LoVo (cell line): ENCODE measurements around the gene AOX1.
"Not testable (repeated sequence)": the region's sequence is repeated elsewhere in the genome, so short reads cannot be mapped to it uniquely, and the experiment has no call there.

Experiments used
- DNase-seq: peaks from one replicate; pipeline ENCODE4 v3.0.0-alpha.2; 2016; ENCODE audit warnings: low spot score

The AOX1 gene

GRCh38 chr2:200667413-200667812 is 81.6 kb downstream of the AOX1 start:
- DNase-seq: no peak

- DNase-seq: no peak
These were observed 82.7 kb downstream of the AOX1 start for GRCh38 chr2:200668478-200668877.

GRCh38 chr2:200669308-200669707 is 83.5 kb downstream of the AOX1 start:
- no peak for DNase-seq

- no peak for DNase-seq
These were observed 84.5 kb downstream of the AOX1 start for GRCh38 chr2:200670313-200670712.

GRCh38 chr2:200670751-200671150 is 84.9 kb downstream of the AOX1 start:
- DNase-seq: no peak

GRCh38 chr2:200673191-200673590 is 87.4 kb downstream of the AOX1 start:
- DNase-seq: no peak

GRCh38 chr2:200674837-200675236 is 89.0 kb downstream of the AOX1 start:
- no peak for DNase-seq

GRCh38 chr2:200677171-200677570 is 91.4 kb downstream of the AOX1 start:
- no peak for DNase-seq

- DNase-seq: no peak
These were observed 92.1 kb downstream of the AOX1 start for GRCh38 chr2:200677721-200678532.

GRCh38 chr2:200679127-200679526 is 93.3 kb downstream of the AOX1 start:
- DNase-seq: no peak

- DNase-seq: no peak
These were observed 93.7 kb downstream of the AOX1 start for GRCh38 chr2:200679535-200679934.

- DNase-seq: no peak
These were observed 95.9 kb downstream of the AOX1 start for GRCh38 chr2:200681697-200682096.

- not testable (repeated sequence) for DNase-seq
These were observed 96.6 kb downstream of the AOX1 start for GRCh38 chr2:200682407-200682806.

- DNase-seq: no peak
These were observed 102.4 kb downstream of the AOX1 start for GRCh38 chr2:200687922-200688920.

- DNase-seq: no peak
These were observed 103.3 kb downstream of the AOX1 start for GRCh38 chr2:200689115-200689514.

- DNase-seq: no peak
These were observed 108.1 kb downstream of the AOX1 start for GRCh38 chr2:200693836-200694470.

- no peak for DNase-seq
These were observed 109.4 kb downstream of the AOX1 start for GRCh38 chr2:200695191-200695590.

- DNase-seq: no peak
These were observed 109.8 kb downstream of the AOX1 start for GRCh38 chr2:200695601-200696000.

- DNase-seq: no peak
These were observed 112.4 kb downstream of the AOX1 start for GRCh38 chr2:200698217-200698616.

- DNase-seq: no peak
These were observed 113.5 kb downstream of the AOX1 start for GRCh38 chr2:200699310-200699709.

GRCh38 chr2:200700856-200701255 is 115.0 kb downstream of the AOX1 start:
- DNase-seq: no peak

GRCh38 chr2:200702044-200702443 is 116.2 kb downstream of the AOX1 start:
- no peak for DNase-seq
